DMS53 treated with DMSO at 0.1 percent for 48 hours (cell line): ENCODE results near the gene RDX.
"Not testable (repeated sequence)": the region's sequence is repeated elsewhere in the genome, so short reads cannot be mapped to it uniquely, and the experiment has no call there.

Experiments used
- DNase-seq: peaks from one replicate; lab custom pipeline; 2025; ENCODE audit not compliant: unreplicated experiment; lab: John Stamatoyannopoulos, UW

The RDX gene

DNA sequence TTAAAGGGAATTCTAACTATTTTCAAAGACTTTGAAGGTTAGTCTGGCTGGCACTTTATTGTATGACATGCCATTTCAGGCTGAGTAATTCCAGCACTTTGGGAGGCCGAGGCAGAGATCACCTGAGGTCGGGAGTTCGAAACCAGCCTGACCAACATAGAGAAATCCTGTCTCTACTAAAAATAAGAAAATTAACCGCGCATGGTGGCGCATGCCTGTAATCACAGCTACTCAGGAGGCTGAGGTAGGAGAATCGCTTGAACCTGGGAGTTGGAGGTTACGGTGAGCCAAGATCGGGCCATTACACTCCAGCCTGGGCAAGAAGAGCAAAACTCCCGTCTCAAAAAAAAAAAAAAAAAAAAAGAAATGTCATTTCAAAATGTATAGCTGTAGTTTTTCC, 95.6 kb downstream of the RDX start:
- DNase-seq, result no peak

DNA sequence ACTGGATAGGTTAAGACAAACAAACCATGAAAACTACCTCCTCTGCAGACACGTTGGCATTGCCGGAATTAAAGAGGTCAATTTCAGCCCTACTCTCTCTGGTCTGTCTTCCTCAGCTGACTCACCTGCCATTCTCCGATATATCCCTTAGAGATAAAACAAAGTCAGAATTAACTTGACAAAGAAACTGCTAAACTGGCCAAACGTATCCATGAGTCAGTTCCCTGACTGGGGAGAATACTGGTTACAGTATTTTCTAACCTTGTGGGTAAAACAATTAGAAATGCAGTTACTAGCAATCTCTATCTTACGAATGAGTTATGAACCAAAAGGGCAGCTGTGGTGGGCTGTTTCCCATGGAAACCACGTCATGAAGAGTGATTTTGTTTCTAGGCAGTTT, 96.2 kb downstream of the RDX start:
- DNase-seq, result no peak

DNA sequence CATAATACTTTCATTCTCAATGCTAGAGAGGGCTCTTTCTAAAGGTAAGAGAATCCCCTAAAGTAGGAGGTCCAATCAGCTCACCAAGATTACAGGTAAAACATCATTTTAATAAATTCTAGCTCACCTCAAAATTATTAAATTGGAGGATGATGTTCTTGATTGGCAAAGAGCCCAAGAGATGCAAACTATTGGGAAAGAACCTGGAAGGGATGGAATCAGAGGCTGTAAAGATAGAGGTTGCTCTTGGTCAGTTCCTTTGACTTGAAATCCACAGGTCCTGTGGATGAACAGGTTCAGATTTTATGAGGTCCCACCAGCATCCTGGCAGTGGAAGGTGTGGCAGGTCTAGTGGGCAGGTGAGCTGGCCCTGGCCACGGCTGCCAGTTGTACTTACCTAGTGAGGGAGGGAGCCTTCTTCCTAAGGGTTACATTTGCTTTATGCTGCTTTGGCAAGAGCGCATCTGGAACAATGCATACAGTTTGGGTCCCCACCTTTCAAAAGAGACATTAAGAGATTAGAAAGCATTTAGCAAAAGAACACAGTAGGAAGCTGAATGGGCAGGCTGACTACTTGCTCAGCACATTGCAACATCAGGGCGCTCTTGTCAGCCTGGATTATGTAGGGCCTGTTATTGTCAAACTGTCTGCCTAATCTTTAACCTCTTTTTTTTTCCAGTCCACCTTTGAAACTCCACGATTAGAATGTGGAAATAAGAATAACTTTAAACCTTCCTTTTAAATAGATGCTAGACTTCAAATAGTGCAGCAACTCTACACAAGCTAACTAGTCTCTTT, 97.0 kb downstream of the RDX start:
- no peak for DNase-seq

DNA sequence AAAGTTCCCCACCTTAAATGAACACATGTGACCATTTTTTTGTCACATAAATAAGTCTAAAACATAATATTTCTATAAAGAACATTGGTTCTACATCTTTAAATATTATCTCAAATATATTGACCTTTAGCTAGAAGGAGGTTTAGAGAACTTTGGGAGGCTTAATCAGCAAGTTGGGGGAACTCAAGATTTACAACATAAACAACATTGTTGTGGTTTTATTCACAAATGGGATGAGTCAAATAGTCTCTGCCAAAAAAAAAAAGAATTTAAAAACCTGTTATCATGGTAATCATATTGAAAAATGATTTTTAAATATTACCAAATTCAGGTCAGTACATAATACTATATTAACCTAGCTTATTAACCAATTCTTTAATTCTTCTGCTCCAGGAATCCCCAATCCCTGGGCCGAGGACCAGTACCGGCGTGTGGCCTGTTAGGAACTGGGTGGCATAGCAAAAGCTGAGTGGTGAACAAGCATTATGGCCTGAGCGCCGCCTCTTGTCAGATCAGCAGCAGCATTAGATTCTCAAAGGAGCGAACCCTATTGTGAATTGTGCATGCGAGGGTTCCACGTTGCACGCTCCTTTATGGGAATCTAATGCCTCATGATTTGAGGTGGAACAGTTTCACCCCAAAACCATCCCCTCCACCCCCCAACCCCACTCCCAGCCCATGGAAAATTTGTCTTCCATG, 98.2 kb downstream of the RDX start:
- DNase-seq, result no peak

DNA sequence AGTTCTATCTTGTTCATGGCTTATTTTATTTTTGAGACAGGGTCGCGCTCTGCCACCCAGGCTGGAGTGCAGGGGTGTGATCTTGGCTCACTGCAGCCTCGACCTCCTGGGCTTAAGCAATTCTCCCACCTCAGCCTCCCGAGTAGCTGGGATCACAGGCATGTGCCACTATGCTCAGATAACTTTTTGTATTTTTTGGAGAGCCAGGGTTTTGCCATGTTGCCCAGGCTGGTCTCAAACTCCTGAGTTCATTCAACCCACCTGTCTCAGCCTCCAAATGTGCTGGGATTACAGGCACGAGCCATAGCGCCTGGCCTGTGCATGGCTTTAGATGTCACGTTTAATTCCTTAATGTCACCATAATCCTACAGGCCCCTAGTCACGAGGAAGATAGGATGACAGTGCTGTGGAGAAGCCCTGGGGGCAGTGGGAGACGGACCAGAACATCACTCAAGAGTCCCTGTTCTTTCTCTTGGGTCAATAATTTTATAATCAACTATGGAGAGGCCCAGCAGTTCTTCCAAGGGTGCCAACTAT, 99.5 kb downstream of the RDX start:
- DNase-seq, result no peak

DNA sequence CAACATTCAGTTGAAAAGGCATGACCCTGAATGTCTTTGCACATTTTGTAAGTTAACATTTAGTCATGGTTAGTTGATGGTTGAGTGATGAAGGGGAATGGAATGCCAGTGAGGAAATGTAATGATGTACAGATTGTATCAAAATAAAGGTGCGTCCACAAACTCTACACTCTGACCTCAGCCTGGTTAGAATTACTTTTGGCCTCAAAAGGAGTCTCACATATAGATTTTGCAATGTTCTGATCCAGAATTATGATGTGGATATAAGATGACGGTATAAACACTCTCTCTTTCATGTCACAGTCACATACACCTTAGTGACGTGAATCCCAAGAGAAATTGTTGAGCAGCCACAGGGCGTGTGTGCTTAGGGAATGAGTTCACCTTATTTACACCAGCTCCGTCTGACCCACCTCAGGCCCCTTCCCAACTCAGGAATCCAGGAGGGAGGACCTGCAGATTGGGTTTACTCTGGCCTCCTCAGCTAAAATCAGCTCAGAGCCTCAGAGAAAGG, 100.1 kb downstream of the RDX start:
- no peak for DNase-seq

DNA sequence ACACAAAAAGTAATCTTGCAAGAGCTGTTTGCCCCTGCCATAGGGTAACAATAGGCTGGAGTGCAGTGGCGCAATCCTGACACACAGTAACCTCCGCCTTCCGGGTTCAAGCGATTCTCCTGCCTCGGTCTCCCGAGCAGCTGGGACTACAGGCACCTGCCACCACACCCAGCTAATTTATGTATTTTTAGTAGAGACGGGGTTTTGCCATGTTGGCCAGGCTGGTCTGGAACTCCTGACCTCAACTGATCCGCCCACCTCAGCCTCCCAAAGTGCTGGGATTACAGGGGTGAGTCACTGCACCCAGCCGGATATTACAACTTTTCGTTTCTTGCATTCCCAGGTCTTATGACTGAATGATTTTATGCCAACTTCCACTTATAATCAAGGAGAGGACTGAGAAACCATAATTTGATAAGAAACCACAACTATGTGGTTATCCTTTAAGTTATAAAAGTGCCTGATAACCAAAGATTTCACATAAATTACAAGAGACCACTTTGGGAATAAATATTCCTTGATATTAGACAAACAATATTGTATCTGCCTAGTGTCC, 102.1 kb downstream of the RDX start:
- DNase-seq, result not testable (repeated sequence)

DNA sequence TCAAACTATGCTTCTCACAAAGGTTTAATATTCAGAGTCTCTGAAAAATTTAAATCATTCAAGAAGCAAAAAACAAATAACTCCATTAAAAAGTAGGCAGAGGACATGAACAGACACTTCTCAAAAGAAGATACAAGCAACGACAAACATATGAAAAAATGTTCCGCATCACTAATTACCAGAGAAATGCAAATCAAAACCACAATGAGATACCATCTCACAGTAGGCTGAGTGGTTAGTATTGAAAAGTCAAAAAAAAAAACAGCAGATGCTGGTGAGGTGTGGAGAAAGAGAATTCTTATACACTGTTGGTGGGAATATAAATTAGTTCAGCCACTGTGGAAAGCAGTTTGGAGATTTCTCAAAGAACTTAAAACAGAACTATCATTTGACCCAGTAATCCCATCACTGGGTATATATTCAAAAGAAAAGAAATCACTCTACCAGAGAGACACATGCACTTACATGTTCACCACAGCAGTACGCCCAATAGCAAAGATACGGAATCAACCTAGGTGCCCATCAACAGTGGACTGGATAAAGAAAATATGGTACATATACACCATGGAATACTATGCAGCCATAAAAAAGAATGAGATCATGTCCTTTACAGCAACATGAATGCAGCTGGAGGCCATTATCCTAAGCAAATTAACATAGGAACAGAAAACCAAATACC, 103.7 kb downstream of the RDX start:
- DNase-seq, result not testable (repeated sequence)

DNA sequence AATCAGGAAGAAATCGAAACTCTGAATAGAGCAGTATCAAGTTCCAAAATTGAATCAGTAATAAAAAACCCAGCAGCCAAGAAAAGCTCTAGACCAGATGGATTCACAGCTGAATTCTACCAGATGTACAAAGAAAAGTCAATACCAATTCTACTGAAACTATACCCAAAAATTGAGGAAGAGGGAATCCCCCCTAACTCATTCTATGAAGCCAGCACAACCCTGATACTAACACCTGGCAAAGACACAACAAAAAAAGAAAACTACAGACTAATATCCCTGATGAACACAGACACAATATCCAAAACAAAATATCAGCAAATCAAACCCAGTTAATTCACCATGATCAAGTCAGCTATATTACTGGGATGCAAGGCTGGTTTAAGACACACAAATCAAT, 105.5 kb downstream of the RDX start:
- no peak for DNase-seq

DNA sequence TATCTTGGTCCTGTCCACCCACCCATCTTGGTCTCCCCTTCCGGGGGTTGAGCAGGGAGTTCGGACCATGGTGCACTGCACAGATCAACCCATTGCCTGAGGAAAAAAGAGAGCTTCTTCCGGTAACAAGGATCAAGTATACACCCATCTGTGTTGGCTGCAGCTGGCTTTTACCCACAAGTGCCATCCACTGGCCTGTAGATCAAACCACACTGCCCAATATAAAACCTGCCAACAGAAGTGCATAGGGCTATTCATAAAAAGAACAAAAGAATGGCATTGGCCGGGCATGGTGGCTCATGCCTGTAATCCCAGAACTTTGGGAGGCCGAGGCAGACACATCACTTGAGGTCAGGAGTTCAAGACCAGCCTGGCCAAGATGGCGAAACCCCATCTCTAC, 108.7 kb downstream of the RDX start:
- DNase-seq, result no peak

DNA sequence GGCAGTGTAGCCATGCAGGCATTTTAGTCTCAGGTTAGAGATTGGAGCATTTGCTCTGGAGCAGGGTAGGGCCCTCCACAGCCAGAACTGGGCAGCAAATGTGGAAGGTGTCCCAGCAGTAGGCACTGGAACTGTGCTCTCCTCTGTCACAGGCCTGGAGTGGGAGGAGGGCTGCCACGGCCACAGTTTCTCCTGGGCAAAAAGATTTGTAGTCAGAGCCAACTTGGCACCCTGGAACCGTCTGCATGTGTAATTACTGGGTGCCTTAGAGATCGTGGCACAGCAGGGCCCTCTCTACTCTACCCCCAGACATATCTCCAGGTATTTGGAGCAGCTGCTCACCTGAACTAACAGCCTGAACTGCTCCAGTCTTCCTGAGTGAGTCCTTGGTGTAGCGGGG, 109.5 kb downstream of the RDX start:
- no peak for DNase-seq

DNA sequence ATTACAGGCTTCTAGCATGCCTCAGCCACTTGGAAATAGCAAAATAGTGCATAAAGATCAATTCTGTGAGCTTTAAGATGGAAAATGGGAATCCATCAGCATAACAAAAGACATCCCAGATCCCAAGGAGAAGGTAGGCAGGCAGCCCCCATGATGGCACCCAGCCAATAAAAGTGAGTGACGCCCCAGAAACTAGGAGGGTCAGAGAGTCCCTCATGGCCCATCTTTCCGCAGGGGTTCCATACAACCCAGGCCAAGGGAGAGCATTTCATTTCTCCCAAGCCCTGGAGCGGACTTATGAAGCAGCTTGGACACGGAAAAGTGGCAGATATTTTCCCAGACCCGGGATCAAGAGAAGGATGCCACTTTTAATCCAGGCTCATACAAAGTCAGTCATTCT, 110.0 kb downstream of the RDX start:
- DNase-seq, result no peak

DNA sequence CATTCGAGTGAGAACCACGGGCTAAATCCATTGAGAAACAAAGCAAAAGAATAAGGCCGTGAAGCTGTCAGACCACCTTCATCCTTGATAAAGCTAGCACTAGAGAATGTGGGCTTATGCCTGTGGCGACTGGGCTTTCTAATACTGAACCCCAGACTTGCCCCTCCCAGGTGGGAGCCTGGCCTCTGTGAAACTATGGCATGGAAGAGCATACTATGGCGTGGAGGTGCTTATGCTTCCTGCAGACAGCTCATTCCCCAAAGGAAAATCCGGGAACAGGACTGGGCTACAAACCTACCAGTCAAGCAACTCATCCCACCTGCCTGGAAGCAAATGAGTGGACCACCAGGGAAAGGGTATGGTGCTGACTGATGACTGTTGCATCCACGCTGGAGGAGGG, 110.8 kb downstream of the RDX start:
- DNase-seq, result no peak

DNA sequence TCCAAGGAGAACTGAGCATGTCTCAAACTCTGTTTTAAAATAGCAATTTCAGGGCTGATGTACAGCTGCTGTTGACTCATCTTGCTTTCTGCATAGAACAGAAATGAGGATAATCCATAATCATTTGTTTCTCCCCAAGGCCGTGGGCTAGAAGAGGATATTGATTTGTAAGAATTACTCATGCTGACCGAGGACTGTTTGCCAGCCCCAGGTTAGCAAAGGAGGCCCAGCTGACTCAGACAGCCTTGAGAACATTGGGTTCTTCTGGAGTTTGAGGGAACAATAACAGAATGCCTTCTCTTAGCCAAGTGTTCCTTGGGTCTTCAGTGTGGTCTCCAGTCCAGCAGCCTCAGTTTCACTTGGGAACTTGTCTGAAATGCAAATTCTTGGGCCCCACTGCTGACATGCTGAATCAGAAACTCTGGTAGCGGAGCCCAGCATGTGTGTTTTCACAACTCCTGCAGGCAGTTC, 111.3 kb downstream of the RDX start:
- no peak for DNase-seq

DNA sequence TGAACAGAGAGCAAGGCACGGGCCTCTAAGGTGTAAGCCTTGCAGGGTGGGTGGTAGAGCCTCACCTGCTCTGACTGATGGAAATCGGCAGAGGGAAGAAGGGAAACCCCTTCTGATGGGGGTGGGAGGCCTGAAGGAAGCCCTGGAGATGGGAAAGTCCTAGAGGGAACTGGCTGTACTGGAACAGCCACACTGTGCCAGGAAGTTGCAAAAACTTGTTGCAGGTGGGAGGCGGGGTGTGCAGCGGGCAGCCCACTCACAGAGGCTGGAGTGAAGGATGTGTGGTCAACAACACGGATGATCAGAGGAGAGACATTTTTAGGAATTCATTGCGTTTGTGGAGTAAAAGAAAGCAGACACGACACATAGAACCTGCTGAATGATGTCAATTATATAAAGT, 112.0 kb downstream of the RDX start:
- DNase-seq, result no peak

DNA sequence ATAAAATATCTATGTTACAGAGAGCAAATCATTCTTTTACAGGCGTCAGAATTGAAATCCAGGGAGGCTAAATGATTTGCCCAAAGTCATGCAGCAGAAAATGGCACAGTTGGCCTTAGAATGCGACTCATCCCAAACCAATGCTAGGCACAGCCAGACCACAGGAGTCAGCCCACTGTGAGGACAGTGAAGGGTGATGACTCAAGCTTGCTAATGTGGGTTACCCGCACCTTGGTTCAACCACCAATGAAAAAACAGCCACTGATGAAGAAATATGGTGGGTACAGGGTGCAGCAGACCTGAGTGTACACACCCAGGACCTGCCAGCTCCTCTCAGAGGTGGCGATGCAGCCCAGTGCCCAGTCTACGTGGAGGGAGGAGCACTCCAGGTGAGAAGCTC, 113.5 kb downstream of the RDX start:
- no peak for DNase-seq

DNA sequence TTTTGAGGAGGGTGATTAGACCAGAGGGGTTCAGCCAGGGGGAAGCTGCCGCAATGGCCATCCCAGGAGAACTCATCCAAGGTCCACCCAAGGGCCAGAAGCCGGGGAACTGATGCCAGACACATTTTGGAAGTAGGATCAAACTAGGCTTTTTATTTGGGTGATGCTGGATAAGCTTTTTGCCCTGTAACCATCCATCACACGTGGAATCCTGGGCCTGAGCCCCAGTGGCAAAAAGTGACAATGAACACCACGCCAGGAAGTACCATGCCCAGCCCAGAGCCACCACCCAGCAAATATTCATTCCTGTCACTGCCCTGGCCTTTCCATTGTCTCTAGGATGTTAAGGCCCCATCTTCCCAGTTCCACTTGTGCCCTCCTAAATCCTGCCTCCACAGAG, 117.3 kb downstream of the RDX start:
- DNase-seq, result no peak

DNA sequence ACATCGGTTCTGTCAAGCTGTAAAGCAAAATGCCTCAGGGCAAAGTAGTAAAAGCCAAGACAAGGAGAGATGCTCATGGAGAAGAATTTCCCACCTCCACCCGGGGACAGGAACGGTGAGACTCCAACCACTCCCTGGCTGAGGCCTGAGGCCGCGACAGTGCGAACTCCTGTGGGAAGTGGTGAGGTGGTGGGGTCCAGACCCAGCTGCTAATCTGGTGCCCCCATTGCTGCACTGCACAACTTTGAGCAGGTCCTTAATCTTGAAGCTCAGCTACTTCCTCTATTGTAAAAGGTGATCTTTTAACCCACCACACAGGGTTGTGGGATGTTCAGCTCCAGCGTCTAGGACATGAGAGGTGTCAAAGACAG, 119.3 kb downstream of the RDX start:
- DNase-seq, result no peak

DNA sequence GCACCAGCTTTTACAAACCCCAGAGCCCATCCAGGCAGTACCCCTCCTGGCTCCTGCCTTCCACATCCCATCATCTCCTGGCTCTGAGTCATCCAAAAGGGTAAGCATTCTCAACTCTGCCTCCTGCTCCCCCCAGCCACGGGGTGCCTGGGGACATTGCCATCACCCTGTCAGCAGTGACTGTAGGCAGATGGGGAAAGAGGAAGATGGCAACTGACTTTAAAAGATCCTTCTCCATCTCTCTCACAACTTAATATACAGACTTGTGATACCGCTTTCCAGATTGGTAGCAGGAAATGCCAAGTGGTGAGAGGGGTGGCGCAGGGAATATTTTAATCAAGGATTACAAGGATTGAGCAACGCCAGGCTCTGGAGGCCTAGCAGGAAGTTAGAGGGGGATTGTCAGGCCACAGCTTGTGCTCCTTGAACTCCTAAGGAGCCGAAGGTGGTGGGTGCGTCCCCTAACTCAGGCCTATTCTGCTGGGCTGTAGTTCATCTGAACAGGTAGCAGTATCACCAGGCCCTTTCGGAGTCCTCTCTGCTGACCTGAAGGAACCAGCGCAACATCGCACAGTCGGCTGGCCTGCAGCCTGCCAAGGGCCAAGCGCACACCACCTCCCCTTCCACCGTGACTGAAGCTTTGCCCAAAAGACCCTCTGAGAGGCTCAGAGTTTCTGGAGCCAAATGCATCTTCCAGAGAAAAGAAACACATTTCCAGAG, 119.9 kb downstream of the RDX start:
- DNase-seq, result no peak

DNA sequence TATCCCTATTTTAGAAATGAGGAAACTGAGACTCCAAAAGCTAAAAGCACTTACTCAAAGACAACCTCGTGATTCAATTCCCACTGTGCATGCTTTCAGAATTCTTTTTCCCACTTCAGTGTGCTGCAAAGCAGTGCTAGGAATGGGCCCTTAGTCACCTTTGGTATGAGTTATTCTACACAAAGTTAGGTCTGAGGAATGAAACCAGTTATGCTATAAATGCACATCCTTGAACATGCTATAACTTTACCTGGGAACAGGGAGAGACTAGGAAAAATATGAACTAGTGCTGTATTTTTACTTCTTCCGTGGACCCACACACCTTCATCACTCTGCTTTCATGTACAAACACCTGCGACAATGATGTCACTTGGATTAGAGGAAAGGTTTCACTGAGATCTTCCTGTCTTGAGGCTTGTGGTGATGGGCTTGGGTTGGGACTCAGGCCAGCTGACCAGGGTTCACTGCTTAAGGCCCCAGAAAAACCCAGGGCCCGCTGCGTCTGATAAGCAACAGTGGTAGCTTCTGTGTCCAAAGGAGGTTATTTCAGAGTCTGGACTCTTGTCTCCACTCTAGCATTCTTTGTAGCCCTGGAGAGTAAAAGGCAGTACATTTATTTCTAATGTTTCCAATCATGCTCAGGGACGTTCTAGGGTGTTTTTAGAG, 121.6 kb downstream of the RDX start:
- DNase-seq, result no peak
